GM12878 (cell line): ENCODE data around the gene SORBS1.

ENCODE experiments used
- ATF3 ChIP-seq: IDR thresholded peaks from 2 replicates; pipeline ENCODE4 v1.6.1; 2011; ENCODE audit warnings: low read depth, mild to moderate bottlenecking, low read length, moderate library complexity, borderline replicate concordance; ENCODE audit errors: extremely low read depth
- CHD1 ChIP-seq: IDR thresholded peaks from 2 replicates; pipeline ENCODE4 v1.6.1; 2012; ENCODE audit warnings: low read depth, low read length, improper control_type of control experiment
- CTCF ChIP-seq, 3 experiments: IDR thresholded peaks in 2 of 3; conservative IDR thresholded peaks in 1 of 3; 2 replicates each; pipeline ENCODE4 v1.5.1; 2011; ENCODE audit warnings: low read depth in 3 of 3, low read length in 3 of 3, mild to moderate bottlenecking in 3 of 3, control low read depth in 2 of 3, moderate library complexity in 2 of 3, inconsistent platforms in 1 of 3, mixed read lengths in 1 of 3; ENCODE audit not compliant: control insufficient read depth in 2 of 3, insufficient read depth in 1 of 3; ENCODE audit errors: extremely low read depth in 1 of 3
- E4F1 ChIP-seq: fragments of 450-650 bp; IDR thresholded peaks from 2 replicates; pipeline ENCODE4 v1.6.1; 2018; ENCODE audit warnings: borderline replicate concordance, mild to moderate bottlenecking; ENCODE audit not compliant: partially characterized antibody
- EP300 ChIP-seq, 2 experiments: fragments of 150-350 bp in 1 of 2; IDR thresholded peaks; 2 replicates each; pipeline ENCODE4 v1.6.1; 2011 to 2012; ENCODE audit warnings: low read depth in 2 of 2, low read length in 2 of 2, borderline replicate concordance in 1 of 2, improper control_type of control experiment in 1 of 2, inconsistent platforms in 1 of 2; ENCODE audit not compliant: control insufficient read depth in 1 of 2
- EZH2 ChIP-seq: IDR thresholded peaks from 2 replicates; pipeline ENCODE4 v1.6.1; 2012; ENCODE audit warnings: low read depth, mild to moderate bottlenecking, control low read depth, inconsistent platforms, low read length, borderline replicate concordance; ENCODE audit not compliant: control insufficient read depth
- MXI1 ChIP-seq: fragments of 150-350 bp; IDR thresholded peaks from 2 replicates; pipeline ENCODE4 v1.6.1; 2011; ENCODE audit warnings: low read depth, mild to moderate bottlenecking, inconsistent platforms, low read length, improper control_type of control experiment
- RFX5 ChIP-seq: IDR thresholded peaks from 2 replicates; pipeline ENCODE4 v1.6.1; 2011; ENCODE audit warnings: low read depth, low read length, improper control_type of control experiment
- SRF ChIP-seq, 2 experiments: IDR thresholded peaks; 2 replicates each; pipeline ENCODE4 v1.6.1; 2011; ENCODE audit warnings: low read depth in 2 of 2, low read length in 2 of 2, mild to moderate bottlenecking in 1 of 2, moderate library complexity in 1 of 2
- STAT3 ChIP-seq: IDR thresholded peaks from 2 replicates; pipeline ENCODE4 v1.6.1; 2011; ENCODE audit warnings: low read depth, low read length, improper control_type of control experiment
- ZNF24 ChIP-seq: fragments of 450-650 bp; IDR thresholded peaks from 2 replicates; pipeline ENCODE4 v1.6.1; 2017; ENCODE audit warnings: antibody characterized with exemption, mild to moderate bottlenecking

GRCh38 chr10:95561864-95562177 lies 650 bp upstream of the SORBS1 start:
- no peak for TF ChIP-seq EP300 (IDR thresholded peaks at IDR 0.05; ENCODE audit: borderline replicate concordance in 1 of 2, control insufficient read depth in 1 of 2, low read depth in 2 of 2, low read length in 2 of 2)
- no peak for TF ChIP-seq STAT3
- no peak for TF ChIP-seq CTCF (IDR thresholded peaks at IDR 0.05 in 2 of 3, conservative IDR thresholded peaks at IDR 0.05 in 1 of 3; ENCODE audit: control insufficient read depth in 2 of 3, extremely low read depth in 1 of 3, insufficient read depth in 1 of 3, low read depth in 3 of 3, low read length in 3 of 3)
- no peak for TF ChIP-seq SRF (IDR thresholded peaks at IDR 0.05; ENCODE audit: low read depth in 2 of 2, low read length in 2 of 2)
- no peak for TF ChIP-seq EZH2
- no peak for TF ChIP-seq CHD1
- no peak for TF ChIP-seq E4F1
- no peak for TF ChIP-seq ATF3
- TF ChIP-seq ZNF24: no peak
- TF ChIP-seq MXI1: no peak
- TF ChIP-seq RFX5: no peak
